ENCODE measurements around the gene LTO1. TPM values are rescaled to one million over a fixed set of nuclear protein-coding genes. Genes with fewer than 3 reads are reported as not detected.

LTO1 gene
- total and polyA plus RNA-seq, 2 of the 13 experiments (the other 11 are each of a cell fraction or from before 2014, with no cell fraction given), result 11.8 to 15.0 TPM

DNA sequence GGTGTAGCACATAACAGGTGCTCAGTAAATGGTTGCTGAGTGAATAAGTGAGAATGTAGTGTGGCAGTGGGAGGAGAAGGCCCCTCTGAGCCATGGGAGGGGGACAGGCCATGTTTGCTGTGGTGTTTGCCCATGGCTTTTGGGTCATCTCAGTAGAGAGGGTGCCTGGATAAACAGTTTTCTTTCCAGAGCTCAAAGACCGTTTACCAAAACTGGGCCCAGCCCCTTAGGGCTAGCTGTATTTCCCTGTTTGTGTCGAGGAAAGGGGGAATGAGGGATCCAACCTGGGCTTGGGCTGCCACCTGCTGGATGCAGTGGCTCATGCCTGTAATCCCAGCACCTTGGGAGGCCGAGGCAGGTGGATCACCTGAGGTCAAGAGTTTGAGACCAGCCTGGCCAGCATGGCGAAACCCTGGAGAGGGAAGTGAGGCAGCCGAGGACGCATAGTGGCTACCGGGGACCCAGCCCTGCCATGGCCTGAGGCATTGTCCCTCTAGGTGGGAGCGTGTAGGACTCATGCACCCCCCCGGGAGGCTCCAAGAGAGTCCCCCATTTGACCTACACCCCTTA is 8.7 kb upstream of the LTO1 start (continued):
- TF ChIP-seq, protein P1, sequence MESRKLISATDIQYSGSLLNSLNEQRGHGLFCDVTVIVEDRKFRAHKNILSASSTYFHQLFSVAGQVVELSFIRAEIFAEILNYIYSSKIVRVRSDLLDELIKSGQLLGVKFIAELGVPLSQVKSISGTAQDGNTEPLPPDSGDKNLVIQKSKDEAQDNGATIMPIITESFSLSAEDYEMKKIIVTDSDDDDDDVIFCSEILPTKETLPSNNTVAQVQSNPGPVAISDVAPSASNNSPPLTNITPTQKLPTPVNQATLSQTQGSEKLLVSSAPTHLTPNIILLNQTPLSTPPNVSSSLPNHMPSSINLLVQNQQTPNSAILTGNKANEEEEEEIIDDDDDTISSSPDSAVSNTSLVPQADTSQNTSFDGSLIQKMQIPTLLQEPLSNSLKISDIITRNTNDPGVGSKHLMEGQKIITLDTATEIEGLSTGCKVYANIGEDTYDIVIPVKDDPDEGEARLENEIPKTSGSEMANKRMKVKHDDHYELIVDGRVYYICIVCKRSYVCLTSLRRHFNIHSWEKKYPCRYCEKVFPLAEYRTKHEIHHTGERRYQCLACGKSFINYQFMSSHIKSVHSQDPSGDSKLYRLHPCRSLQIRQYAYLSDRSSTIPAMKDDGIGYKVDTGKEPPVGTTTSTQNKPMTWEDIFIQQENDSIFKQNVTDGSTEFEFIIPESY (CRISPR knock-in tag; IDR thresholded peaks at IDR 0.05), result no peak
- peak; percentile 93 for TF ChIP-seq ZMYM3 (CRISPR knock-in tag; IDR thresholded peaks at IDR 0.05)
- no peak for TF ChIP-seq ZNF496 (CRISPR knock-in tag; IDR thresholded peaks at IDR 0.05; ENCODE audit: insufficient replicate concordance)
- TF ChIP-seq REL (CRISPR knock-in tag; conservative IDR thresholded peaks at IDR 0.05), result no peak
- TF ChIP-seq ZNF121 (CRISPR knock-in tag; IDR thresholded peaks at IDR 0.05), result no peak
- TF ChIP-seq, protein P2, sequence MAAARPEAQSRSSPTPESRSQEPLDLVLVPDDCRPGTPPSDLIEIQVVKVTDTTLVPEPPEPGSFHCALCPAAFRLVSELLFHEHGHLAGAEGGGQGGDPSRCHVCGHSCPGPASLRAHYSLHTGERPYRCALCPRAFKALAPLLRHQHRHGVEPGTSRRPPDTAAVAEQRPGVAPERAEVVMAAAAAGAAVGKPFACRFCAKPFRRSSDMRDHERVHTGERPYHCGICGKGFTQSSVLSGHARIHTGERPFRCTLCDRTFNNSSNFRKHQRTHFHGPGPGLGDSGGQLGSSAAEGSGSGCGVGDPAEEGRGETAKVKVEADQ (CRISPR knock-in tag; IDR thresholded peaks at IDR 0.05; ENCODE audit: borderline replicate concordance), result no peak
- no peak for TF ChIP-seq KLF13 (CRISPR knock-in tag; IDR thresholded peaks at IDR 0.05)
- TF ChIP-seq, protein P3, sequence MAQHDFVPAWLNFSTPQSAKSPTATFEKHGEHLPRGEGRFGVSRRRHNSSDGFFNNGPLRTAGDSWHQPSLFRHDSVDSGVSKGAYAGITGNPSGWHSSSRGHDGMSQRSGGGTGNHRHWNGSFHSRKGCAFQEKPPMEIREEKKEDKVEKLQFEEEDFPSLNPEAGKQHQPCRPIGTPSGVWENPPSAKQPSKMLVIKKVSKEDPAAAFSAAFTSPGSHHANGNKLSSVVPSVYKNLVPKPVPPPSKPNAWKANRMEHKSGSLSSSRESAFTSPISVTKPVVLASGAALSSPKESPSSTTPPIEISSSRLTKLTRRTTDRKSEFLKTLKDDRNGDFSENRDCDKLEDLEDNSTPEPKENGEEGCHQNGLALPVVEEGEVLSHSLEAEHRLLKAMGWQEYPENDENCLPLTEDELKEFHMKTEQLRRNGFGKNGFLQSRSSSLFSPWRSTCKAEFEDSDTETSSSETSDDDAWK (CRISPR knock-in tag; IDR thresholded peaks at IDR 0.05), result no peak
- TF ChIP-seq KDM6A (CRISPR knock-in tag; IDR thresholded peaks at IDR 0.05; ENCODE audit: low read depth), result no peak
- TF ChIP-seq JARID2 (CRISPR knock-in tag; IDR thresholded peaks at IDR 0.05; ENCODE audit: insufficient replicate concordance), result no peak
- TF ChIP-seq CENPX (CRISPR knock-in tag; IDR thresholded peaks at IDR 0.05), result no peak
- TF ChIP-seq, protein P4, sequence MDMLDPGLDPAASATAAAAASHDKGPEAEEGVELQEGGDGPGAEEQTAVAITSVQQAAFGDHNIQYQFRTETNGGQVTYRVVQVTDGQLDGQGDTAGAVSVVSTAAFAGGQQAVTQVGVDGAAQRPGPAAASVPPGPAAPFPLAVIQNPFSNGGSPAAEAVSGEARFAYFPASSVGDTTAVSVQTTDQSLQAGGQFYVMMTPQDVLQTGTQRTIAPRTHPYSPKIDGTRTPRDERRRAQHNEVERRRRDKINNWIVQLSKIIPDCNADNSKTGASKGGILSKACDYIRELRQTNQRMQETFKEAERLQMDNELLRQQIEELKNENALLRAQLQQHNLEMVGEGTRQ (IDR thresholded peaks at IDR 0.05; ENCODE audit: low read depth, low read length), result no peak
- TF ChIP-seq, protein P4 (CRISPR knock-in tag; IDR thresholded peaks at IDR 0.05; ENCODE audit: borderline replicate concordance), result no peak
- TF ChIP-seq NFRKB (IDR thresholded peaks at IDR 0.05), result no peak
- no peak for TF ChIP-seq ASH2L (IDR thresholded peaks at IDR 0.05; ENCODE audit: insufficient read length, low read depth, low read length)
- no peak for TF ChIP-seq ISX (CRISPR knock-in tag; conservative IDR thresholded peaks at IDR 0.05)
- no peak for TF ChIP-seq ZNF605 (CRISPR knock-in tag; IDR thresholded peaks at IDR 0.05)
- TF ChIP-seq PLRG1 (conservative IDR thresholded peaks at IDR 0.05), result no peak
- no peak for TF ChIP-seq ZNF484 (CRISPR knock-in tag; IDR thresholded peaks at IDR 0.05; ENCODE audit: borderline replicate concordance, low read depth)
- TF ChIP-seq MEIS2 (CRISPR knock-in tag; IDR thresholded peaks at IDR 0.05), result no peak
- TF ChIP-seq ZNF3 (CRISPR knock-in tag; IDR thresholded peaks at IDR 0.05), result peak; percentile 98
- TF ChIP-seq DPF2 (CRISPR knock-in tag; IDR thresholded peaks at IDR 0.05; ENCODE audit: borderline replicate concordance, low read depth), result no peak
- no peak for TF ChIP-seq ARNT (IDR thresholded peaks at IDR 0.05)
- no peak for TF ChIP-seq MAFF (IDR thresholded peaks at IDR 0.05; ENCODE audit: low read depth, low read length)
- no peak for TF ChIP-seq HIVEP1 (CRISPR knock-in tag; IDR thresholded peaks at IDR 0.05)
- TF ChIP-seq GATA4 (IDR thresholded peaks at IDR 0.05; ENCODE audit: borderline replicate concordance, low read depth), result no peak
- 0 out of 2 replicates have a peak, but pooled peaks have one; percentile 18 for TF ChIP-seq ZSCAN25 (CRISPR knock-in tag; IDR thresholded peaks at IDR 0.05)
- no peak for TF ChIP-seq THAP11 (CRISPR knock-in tag; IDR thresholded peaks at IDR 0.05)

All from HepG2 (cell line).